Stimulated activated CD8-positive, alpha-beta memory T cell treated with anti-CD3 and anti-CD28 coated beads, Interleukin-2, amount 100 ng/mL, for 48 hours (primary cell): Measurements from ENCODE around the gene SP6.
A peak's percentile ranks its signal among the peaks of the same experiment; 100 is the strongest.

Experiments used
- DNase-seq, 2 donors: peaks; one replicate each; pipeline ENCODE4 v3.0.0-alpha.2; 2020; ENCODE audit warnings: low read depth in 2 of 2

SP6 gene

DNA sequence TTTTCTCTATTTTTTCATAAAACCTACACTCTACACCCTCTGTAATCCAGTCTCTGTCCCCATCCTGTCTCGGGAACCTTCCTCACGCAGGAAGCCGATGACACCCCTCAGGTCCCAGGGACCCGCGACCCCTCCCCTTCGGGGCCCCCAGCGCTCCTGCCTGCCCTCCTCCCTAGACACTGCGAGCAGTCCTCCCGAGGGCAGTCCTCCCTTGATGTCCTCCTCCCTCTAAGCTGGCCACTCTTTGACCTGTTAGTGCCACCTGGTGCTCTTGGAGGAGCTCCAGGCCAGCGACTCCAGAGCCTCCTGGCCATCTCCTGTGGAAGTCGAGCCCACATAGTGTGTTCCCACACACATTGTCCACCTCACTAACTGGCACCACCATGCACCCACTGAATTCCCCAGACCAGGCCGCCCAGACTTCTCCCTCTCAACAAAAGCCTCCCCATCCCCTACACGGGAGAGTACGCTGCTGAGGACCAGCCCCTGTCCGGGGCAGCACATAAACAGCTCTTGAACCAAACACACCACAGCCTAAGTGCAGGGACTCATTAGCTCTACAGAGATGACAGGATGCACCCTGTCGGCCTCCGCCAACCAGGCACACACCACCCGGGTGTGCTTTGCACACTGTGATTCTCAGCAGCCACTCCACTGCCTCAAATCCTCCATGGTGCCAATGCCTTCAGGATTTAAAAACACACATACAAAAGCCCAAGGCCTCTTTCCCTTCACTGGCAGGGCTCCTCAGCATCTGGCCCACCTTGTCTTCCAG, 38.6 kb downstream of the SP6 start:
- no peak for DNase-seq

DNA sequence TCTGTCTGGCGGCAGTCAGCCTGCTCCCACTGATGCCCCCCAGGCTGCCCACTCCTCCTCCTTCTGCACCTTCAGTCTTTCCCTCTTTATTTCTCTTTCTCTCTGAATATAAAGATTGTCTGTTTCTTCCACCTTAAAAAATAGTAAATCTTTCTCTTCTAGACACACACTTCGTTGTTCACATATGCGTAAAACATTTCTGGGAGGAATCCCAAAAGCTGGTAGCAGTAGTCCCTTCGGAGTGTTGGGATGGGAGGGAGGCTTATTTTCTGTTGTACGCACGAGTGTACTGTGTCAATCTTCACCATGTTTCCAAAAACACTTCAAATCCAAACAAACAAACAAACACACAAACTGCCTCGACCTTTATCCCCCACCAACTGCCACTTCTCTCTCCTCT, 39.3 kb downstream of the SP6 start:
- no peak for DNase-seq

DNA sequence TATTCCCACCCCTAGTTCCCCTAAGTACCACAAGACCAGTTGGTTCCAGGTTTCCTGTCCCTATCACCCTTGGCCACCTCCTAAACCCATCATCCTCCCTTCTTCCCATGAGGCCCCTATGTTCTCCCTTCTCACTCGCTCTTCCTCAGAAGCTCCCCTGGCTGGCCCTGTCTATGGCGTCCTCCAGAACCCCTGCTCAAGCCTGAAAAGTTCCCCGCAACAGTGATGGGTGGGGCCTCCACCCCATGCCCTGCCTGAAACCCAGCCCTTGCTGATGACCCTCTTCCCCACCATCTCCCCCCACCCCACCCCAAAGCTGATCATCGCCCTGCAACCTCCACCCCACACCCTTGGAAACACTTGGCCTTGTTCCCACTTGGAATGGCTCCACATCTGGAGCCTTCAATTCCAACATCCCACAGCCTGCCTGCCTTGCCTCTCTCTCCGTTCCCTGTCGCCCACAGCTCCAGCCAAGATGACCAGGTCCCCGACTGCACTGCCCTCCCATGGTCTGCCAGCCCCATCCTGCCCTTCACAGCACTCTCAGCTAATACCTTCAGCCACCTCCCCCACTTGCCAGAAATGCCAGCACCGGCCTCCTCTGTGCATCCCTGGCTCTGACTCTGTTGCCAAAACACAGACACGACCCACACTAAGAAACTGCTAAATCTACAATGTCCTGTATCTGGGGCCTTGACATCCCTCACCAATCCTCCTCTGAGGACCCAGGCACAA, 39.9 kb downstream of the SP6 start:
- no peak for DNase-seq

DNA sequence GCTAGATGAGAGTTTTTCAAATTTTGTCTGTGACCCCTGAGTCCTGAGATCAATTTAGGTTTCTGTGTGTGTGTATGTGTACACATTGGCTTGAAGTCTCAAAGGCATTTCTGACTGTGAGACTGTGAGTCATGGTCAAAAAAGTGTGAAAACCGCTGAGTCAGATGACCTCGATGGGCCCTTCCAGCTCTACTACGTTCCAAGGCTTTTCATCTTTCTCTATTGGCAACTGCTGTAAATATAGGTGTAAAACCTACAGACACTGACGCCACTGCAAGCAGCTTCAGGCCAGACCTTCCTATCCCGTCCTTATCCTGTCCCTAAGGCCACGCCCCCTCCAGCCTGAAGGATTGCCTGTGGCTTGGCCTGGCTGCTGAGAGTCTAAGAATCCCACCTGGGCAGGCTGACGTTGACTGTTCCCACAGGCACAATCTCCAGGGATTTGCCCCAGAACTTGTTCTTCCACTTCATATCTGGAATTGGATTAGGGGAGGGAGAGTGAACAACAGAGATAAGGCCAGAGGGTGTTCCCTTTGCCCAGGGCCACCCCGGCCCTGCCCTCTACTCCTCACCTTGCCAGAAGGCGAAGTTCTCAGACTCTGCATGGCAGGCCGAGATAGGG, 40.7 kb downstream of the SP6 start:
- no peak for DNase-seq

DNA sequence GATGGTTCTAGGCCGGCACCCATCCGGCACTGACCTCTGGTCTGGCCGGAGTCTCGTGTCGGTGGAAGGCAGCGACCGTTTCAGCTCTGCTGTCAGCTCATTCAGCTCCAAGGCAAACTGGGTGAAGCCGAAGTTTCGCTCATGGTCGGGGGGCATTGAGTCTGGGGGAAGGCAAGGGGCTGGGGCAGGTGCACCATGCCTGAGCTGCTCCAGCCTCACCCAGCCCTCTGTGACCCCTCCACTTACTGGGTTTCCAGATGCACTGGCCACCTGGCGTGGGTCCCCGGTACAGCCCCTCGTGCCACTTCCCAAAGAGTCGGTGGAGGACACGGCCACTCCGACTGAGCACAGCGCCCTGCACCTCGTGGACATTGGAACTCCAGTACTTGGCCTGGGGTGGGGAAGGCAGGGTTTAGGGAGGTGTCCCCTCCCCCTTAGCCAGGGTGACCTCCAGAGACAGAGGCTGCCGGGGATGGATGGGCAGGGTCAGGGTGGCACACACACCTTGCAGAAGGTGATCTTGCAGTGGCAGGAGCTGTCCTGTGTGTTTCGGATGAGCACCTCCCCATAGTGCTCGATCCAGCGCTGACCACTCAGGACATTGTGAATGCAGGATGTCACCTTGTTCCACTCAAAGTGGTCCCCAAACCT, 42.0 kb downstream of the SP6 start:
- DNase-seq, result no peak

DNA sequence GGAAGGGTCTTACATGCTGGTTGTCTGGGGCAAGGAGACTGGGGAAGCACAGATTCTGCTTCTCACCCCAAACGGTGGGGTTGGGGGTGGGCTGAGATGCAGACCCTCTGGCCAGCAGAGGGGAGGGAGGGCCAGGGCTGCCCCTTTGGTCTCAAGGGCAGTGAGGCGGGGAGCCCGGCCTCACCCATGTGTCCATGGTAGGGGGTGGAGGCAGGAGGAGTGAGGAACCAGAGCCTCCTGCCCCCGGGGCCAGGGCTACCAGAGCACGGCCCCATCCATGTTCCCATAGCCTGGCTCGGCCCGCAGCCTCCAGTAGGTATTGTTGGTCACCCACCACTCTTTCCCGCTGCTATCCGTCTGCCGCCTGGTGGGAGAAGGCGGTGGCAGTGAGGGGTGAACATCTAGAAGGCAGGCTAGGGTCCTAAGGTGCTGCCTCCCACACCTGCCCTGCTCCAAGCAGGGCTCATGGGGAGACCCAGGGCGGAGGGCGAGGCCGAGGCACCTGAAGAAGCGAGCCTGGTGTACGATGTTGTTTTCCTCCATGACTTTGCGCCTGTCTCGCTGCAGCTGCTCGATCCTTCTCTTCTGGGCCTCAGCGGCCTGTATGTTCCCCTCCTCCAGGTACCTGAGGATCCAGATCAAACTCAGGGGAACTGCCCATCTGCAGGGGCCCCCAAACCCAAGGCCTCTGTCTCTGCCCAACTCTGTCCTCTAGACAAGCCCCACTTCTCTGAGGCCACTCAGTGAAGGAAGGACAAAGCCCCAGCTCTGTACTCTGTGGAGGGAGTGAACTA, 42.7 kb downstream of the SP6 start:
- no peak for DNase-seq

DNA sequence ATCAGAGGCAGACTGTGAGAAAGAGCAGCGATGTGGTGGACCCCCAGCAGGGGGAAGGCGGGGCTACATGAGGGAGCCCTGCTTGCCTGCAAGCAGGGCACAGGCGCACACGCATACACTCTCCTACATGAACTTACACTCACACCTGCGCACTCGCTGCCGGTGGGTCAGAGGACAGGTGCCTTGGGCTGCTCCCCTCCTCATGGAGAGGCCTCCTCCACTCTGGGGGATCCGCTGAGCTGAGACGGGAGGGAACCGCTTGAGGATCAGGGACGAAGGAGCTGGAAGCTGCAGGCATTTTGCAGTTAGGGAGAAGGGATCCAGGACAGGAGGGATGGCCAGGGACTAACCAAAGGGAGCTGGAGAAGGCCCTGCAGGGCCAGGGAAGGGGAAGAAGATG, 43.5 kb downstream of the SP6 start:
- DNase-seq, result no peak

DNA sequence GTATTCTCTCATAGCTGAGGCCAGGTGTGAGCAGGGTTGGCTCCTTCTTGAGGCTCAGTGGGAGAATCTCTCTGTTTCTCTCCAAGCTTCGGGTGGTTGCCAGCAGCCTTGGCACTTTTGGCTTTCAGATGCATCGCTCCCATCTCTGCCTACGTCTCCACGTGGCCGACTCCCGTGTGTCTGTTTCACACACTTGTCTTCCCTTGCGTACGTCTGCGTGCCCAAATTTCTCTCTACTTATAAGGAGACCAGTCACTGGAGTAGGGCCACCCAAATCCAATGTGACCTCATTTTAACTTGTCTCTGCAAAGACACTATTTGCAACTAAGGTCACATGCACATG, 44.1 kb downstream of the SP6 start:
- DNase-seq, result no peak

DNA sequence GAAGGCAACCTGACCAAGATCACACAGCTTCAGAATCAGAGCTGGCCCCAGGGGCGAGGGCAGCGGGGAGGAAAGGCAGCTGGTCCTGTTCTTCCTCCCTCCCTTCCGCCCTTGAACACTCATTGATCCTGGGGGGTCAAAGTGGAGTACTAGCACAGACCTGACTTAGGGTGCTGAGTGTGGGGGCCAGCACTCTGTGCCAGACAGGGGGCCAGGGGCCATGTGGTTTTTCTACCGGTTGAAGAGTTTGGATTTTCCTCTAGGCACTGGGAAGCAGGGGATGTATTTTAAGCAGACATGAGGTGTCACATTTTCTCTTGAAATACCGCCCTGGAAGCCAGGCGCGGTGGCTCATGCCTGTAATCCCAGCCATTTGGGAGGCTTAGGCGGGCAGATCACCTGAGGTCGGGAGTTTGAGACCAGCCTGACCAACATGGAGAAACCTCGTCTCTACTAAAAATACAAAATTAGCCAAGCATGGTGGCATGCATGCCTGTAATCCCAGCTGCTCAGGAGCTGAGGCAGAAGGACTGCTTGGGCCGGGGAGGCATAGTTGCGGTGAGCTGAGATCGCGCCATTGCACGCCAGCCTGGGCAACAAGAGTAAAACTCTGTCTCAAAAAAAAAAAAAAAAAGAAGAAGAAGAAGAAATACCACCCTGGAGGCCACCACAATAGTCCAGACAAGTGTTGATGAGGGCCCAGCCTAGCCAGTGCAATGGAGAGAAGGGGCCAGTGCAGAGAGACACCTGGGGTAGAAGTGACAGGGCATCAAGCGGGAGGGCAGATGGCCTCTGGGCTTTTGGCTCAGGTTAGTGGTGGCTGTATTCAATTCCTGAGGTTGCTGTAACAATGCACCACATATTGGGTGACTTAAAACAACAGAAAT, 44.7 kb downstream of the SP6 start:
- DNase-seq, result no peak

DNA sequence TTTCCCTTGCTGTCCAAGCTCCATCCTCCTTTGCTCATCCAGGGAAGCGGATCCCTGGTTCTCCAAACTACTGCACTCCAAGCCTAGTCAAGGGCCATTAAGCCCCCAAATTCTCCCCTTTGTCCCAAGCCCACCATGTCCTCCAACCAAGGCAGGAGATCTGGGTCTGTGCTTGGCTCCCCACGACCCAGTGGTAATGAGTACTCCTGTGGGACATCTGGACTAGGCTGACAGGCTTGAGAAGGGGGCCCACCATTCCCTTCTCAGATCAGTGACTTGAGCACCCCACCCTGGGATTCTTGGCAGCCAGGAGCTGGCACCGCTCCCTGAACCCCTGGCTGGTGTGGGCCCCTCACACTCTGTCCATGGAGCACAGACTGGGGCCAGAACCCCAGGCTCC, 46.5 kb downstream of the SP6 start:
- no peak for DNase-seq

DNA sequence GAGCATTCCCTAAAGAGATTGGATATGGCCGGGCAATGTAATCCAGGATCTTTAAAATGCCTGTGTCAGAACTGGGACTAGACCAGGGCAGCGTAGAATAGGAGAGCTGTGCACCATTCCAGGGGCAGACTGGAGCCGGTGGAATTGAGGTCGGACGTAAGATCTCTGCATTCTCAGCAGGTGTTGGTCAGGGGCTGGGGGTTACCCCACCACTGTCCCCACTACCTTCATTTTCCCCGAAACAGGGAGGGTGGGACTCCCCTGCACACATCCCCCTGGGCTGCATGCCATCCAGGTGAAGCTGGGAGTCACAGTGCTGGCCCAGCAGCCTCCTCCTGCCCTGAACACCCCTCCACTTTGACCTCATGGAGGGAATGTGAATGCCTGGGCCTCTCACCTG, 47.2 kb downstream of the SP6 start:
- DNase-seq, result no peak

DNA sequence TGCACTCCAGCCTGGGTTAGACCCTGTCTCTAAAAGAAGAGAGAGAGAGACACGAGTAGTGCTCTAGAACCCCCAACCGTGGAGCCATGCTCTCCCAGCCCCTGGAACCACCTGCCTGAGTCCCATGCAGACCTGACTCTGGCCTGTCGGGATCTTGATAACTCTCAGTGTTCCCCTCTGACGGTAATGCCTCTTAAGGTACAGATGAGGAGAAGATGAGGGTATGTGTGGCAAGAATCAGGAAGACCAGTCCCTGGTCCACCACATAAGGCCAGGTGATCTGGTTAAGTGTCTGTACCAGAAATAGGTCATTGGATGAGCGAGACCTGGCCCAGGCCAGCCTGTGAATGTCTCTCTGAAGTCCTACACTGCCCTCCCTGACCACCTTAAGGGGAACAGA, 47.8 kb downstream of the SP6 start:
- DNase-seq, result no peak

DNA sequence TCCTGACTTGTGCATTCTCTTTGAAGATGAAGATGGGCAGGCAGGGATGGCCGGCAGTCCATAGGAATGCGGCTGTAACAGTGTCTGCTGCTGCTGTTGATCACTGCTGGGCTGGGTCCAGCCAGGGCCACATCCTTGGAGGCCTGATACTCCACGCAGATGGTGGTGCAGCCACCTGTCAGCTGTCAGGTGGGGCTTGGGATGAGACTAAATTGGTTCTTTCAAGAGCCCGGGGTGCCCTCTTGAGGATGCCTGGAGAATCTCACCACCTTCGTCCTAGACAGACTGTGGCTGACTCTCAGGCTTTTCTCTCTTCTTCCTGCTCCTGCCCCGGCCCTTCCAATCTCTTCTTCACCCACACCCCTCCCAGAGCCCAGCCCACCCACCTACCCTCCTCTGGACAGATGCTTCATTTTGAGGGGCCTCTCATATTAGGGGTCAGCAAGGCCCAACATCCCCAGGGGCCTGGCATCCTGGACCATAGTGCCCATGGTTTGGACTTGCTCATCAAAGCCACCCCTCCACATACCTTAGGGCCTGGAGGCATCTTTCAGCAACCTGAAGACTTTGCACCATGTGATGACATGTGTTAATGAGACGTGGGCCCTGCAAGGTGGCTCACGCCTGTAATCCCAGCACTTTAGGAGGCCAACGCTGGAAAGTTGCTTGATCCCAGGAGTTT, 48.5 kb downstream of the SP6 start:
- DNase-seq, result peak; percentile 30

DNA sequence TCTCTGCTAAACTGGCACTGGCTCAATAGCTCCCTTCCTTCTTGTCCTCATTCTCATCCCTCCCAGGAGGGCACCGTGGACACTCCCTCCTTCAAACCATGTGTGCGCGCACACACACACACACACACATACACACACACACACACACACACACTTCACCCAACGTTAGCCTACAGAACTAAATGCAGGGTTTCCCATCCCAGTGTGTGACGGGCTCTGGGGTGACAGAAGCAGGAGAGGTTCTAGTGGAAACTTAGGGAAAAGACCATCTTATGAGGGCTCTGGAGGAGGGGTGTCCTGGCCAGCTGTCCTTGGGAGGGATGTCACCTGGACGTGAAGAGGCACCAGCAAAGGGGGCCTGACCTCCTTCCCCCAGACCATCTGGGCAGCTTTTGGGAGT, 49.1 kb downstream of the SP6 start:
- no peak for DNase-seq

DNA sequence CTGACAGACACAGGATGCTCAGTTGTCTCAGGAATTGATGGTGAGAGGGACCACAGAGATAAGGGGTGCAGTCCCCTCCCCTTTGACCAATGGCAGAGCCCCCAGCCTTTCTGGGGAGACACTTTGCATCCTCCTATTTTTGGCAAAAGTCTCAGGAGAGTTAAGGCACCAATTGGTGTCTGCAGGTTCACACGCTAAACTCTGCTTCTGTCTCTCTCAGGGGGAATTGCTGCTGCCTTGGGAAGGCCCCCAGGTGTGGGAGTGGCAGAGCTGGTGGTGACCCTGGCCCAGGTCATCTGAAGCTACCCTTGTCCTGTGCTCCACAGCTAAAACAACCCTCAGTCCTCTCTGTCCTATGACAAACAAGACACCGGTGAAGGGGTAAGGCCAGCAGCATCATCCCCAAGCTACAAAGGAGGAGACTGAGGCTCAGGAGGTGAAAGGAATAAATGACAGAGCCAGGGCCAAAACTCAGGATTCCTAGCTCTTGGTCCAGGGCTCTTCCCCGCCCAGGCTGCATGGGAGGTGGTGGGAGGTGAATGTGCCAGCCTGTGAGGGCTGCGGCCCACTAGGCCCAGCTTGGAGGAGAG, 49.7 kb downstream of the SP6 start:
- DNase-seq, result no peak

DNA sequence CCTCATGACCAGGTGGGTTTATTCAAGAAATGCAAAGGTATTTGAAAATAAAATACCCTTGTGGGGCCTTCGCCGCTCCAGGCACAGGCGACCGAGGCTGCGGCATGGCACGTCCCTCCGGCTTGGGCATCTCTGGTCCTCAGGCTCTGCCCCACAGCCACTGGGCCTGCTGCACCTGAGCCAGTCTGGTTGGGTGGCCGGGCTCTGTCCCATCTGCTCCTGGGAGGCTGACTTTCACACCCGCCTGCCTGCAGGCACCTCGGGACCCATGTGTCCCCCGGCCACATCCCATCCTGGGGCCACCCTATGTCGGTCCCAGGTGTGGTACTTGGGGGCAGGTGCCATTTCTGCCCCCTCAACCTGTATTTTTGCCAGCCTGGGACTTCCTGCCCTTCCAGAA, 50.3 kb downstream of the SP6 start:
- no peak for DNase-seq

DNA sequence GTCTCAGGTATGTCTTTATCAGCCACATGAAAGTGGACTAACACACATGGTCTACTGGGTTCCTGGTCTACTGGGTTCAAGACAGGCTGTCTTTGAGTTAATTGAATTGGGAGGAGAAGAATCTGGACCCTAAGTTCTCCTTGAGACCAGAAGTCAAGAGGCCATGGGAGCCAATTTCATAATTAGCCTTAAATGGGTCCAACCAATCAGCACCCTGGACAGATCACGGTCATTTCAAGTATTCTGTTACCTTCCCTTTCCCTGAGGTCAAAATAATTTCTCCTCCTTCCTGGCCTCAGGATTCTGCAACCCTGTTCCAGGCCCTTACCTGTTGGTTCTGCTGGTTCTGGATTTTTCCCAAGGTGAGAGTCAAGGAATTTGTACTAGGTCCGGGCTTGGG, 53.2 kb downstream of the SP6 start:
- no peak for DNase-seq
